SK-N-SH treated with all-trans-retinoic acid at 6 μM for 48 hours (cell line): Measurements from ENCODE around the gene PLD2.

ENCODE experiments used
- ATAC-seq: fragments of 200-7000 bp; cut with Tn5 transposase; 3 replicates; pipeline ENCODE4 v1.9.1; 2020; ENCODE audit warnings: mild to moderate bottlenecking, moderate library complexity
- ARNTL ChIP-seq: fragments of 450-650 bp; formaldehyde crosslinking; IDR thresholded peaks from 2 replicates; pipeline ENCODE4 v1.5.0; 2020; ENCODE audit warnings: low read depth, mild to moderate bottlenecking, moderate library complexity, borderline replicate concordance
- BACH2 ChIP-seq: fragments of 250-450 bp; sonication (Bioruptor Pico); IDR thresholded peaks from 2 replicates; pipeline ENCODE4 v1.9.0; 2021; ENCODE audit warnings: mild to moderate bottlenecking, borderline replicate concordance
- CREB5 ChIP-seq: fragments of 250-450 bp; sonication (Bioruptor Pico); IDR thresholded peaks from 2 replicates; pipeline ENCODE4 v1.5.1; 2020; ENCODE audit warnings: low read depth, mild to moderate bottlenecking, moderate library complexity
- CSDC2 ChIP-seq: fragments of 250-450 bp; sonication (Bioruptor Pico); IDR thresholded peaks from 2 replicates; pipeline ENCODE4 v1.5.0; 2020; ENCODE audit warnings: mild to moderate bottlenecking, moderate library complexity
- ESRRG ChIP-seq: fragments of 250-450 bp; sonication (Bioruptor Pico); IDR thresholded peaks from 2 replicates; pipeline ENCODE4 v1.6.1; 2021; ENCODE audit warnings: mild to moderate bottlenecking
- ISL1 ChIP-seq: fragments of 250-450 bp; sonication (Bioruptor Pico); IDR thresholded peaks from 2 replicates; pipeline ENCODE4 v2.1.2; 2022; ENCODE audit warnings: mild to moderate bottlenecking, moderate library complexity
- OSR1 ChIP-seq: fragments of 250-450 bp; sonication (Bioruptor Pico); IDR thresholded peaks from 2 replicates; pipeline ENCODE4 v1.8.0; 2022; ENCODE audit warnings: moderate library complexity, mild to moderate bottlenecking, inconsistent platforms
- PATZ1 ChIP-seq: fragments of 250-450 bp; sonication (Bioruptor Pico); IDR thresholded peaks from 2 replicates; pipeline ENCODE4 v1.8.0; 2020; ENCODE audit warnings: mild to moderate bottlenecking, moderate library complexity, borderline replicate concordance
- POU6F1 ChIP-seq: fragments of 250-450 bp; sonication (Bioruptor Pico); IDR thresholded peaks from 2 replicates; pipeline ENCODE4 v1.8.0; 2021; ENCODE audit warnings: low read depth, mild to moderate bottlenecking, moderate library complexity, borderline replicate concordance
- PPARA ChIP-seq: fragments of 250-450 bp; sonication (Bioruptor Pico); IDR thresholded peaks from 2 replicates; pipeline ENCODE4 v1.5.0; 2020; ENCODE audit warnings: mild to moderate bottlenecking, borderline replicate concordance
- RARB ChIP-seq: fragments of 250-450 bp; sonication (Bioruptor Pico); IDR thresholded peaks from 2 replicates; pipeline ENCODE4 v1.8.0; 2021; ENCODE audit warnings: mild to moderate bottlenecking, moderate library complexity
- SNAI2 ChIP-seq: fragments of 250-450 bp; sonication (Bioruptor Pico); IDR thresholded peaks from 2 replicates; pipeline ENCODE4 v1.5.0; 2020; ENCODE audit warnings: mild to moderate bottlenecking, moderate library complexity
- TCF4 ChIP-seq: fragments of 250-450 bp; sonication (Bioruptor Pico); IDR thresholded peaks from 2 replicates; pipeline ENCODE4 v1.8.0; 2021; ENCODE audit warnings: mild to moderate bottlenecking, moderate library complexity, borderline replicate concordance
- TOX ChIP-seq: fragments of 250-450 bp; sonication (Bioruptor Pico); IDR thresholded peaks from 2 replicates; pipeline ENCODE4 v1.8.0; 2021; ENCODE audit warnings: mild to moderate bottlenecking, moderate library complexity, borderline replicate concordance
- TSHZ2 ChIP-seq: fragments of 250-450 bp; sonication (Bioruptor Pico); IDR thresholded peaks from 2 replicates; pipeline ENCODE4 v1.5.0; 2020; ENCODE audit warnings: mild to moderate bottlenecking, moderate library complexity
- ZC3H10 ChIP-seq: fragments of 250-450 bp; sonication (Bioruptor Pico); IDR thresholded peaks from 2 replicates; pipeline ENCODE4 v1.5.1; 2021; ENCODE audit warnings: mild to moderate bottlenecking, moderate library complexity
- ZFP3 ChIP-seq: fragments of 250-450 bp; sonication (Bioruptor Pico); IDR thresholded peaks from 2 replicates; pipeline ENCODE4 v1.5.0; 2020; ENCODE audit warnings: mild to moderate bottlenecking, moderate library complexity
- ZFP30 ChIP-seq: fragments of 450-650 bp; formaldehyde crosslinking; IDR thresholded peaks from 2 replicates; pipeline ENCODE4 v1.5.0; 2022; ENCODE audit warnings: mild to moderate bottlenecking, moderate library complexity
- ZNF565 ChIP-seq: fragments of 450-650 bp; formaldehyde crosslinking; conservative IDR thresholded peaks from 2 replicates; pipeline ENCODE4 v1.5.0; 2020; ENCODE audit warnings: low read depth, mild to moderate bottlenecking, moderate library complexity
- ZNF70 ChIP-seq: fragments of 450-650 bp; formaldehyde crosslinking; IDR thresholded peaks from 2 replicates; pipeline ENCODE4 v1.5.0; 2020; ENCODE audit warnings: mild to moderate bottlenecking, moderate library complexity
- ZNF8 ChIP-seq: fragments of 450-650 bp; formaldehyde crosslinking; IDR thresholded peaks from 2 replicates; pipeline ENCODE4 v1.5.0; 2020; ENCODE audit warnings: mild to moderate bottlenecking, moderate library complexity

The PLD2 gene

GRCh38 chr17:4785311-4786105 lies 21.4 kb upstream of the PLD2 start:
- ATAC-seq: no peak
- no peak for TF ChIP-seq CSDC2 (CRISPR knock-in tag)

GRCh38 chr17:4786106-4786511 lies 20.8 kb upstream of the PLD2 start, which contains the start of gene VMO1:
Gene VMO1, minus strand, starts transcription at chr17:4786364. Its CDS starts 12 bp downstream, at chr17:4786352.
- TF ChIP-seq TCF4 (CRISPR knock-in tag): no peak
- TF ChIP-seq ZFP30: no peak
- TF ChIP-seq PPARA (CRISPR knock-in tag): no peak
- TF ChIP-seq ARNTL (CRISPR knock-in tag): no peak
- TF ChIP-seq PATZ1 (CRISPR knock-in tag): no peak
- no peak for TF ChIP-seq CREB5 (CRISPR knock-in tag)
- no peak for TF ChIP-seq CSDC2 (CRISPR knock-in tag)
- no peak for TF ChIP-seq ZFP3 (CRISPR knock-in tag)
- TF ChIP-seq ESRRG (CRISPR knock-in tag): no peak
- no peak for TF ChIP-seq TSHZ2
- TF ChIP-seq POU6F1 (CRISPR knock-in tag): no peak
- TF ChIP-seq ZNF70 (CRISPR knock-in tag): no peak
- no peak for TF ChIP-seq ISL1 (CRISPR knock-in tag)
- TF ChIP-seq SNAI2 (CRISPR knock-in tag): no peak
- TF ChIP-seq RARB (CRISPR knock-in tag): no peak
- TF ChIP-seq ZNF8 (CRISPR knock-in tag): no peak
- TF ChIP-seq OSR1 (CRISPR knock-in tag): no peak
- TF ChIP-seq ZNF565 (CRISPR knock-in tag): no peak
- no peak for TF ChIP-seq BACH2 (CRISPR knock-in tag)
- no peak for ATAC-seq

- no peak for ATAC-seq
- no peak for TF ChIP-seq ZNF70 (CRISPR knock-in tag)
- no peak for TF ChIP-seq ZFP30
- TF ChIP-seq ZNF565 (CRISPR knock-in tag): no peak
- TF ChIP-seq ZFP3 (CRISPR knock-in tag): no peak
- TF ChIP-seq ZNF8 (CRISPR knock-in tag): no peak
- TF ChIP-seq PPARA (CRISPR knock-in tag): no peak
- no peak for TF ChIP-seq TOX (CRISPR knock-in tag)
- TF ChIP-seq POU6F1 (CRISPR knock-in tag): no peak
- TF ChIP-seq TSHZ2: no peak
- no peak for TF ChIP-seq CREB5 (CRISPR knock-in tag)
- TF ChIP-seq ZC3H10: no peak
- no peak for TF ChIP-seq RARB (CRISPR knock-in tag)
Observed at GRCh38 chr17:4786516-4786915, 20.4 kb upstream of the PLD2 start.
